ENCODE data around the gene RIPK1. TPM values are rescaled to one million over a fixed set of nuclear protein-coding genes. Genes with fewer than 3 reads are reported as not detected.
"Not testable (repeated sequence)": the region's sequence is repeated elsewhere in the genome, so short reads cannot be mapped to it uniquely, and the experiment has no call there.

The RIPK1 gene
- total RNA-seq, 1 donor from 2014 or later = 18.4 TPM

DNA sequence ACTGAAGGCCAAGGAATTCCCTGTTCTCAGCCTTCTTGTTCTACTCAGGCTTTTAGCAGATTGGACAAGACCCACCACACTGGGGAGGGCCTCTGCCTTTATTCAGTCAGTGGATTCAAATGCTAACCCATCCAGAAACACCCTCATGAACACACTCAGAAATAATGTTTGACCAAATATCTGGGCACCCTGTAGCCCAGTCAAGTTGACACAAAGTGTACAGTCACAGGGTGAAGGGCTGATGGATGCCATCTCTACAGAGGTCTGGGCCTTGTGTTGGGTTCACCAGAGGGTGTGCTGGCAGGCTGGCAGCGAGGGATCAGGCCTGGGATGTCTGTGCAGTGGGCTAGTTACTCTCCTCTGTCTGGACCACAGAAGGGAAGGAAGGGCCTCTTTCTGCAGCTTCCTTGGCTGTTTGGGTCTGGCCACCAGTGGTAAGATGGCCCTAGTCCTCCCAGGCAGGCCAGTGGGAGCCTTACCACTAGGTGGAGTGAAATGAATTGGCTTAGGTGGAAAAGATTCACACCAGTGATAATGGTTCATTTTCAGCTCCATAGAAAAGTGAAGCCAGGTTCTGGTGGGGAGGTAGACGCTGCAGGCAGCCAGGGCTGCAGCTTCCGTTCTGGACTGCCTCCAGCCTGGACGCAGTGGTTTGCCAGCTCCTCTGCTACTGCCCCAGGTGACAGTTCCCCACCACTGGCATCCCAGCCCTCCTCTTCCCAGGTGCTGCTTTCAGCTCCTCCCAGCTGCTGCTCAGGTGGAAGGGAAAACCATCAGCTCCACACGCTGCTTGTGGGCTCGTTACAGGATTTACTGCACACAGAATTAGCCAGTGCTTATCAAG lies 79.8 kb downstream of the RIPK1 start:
- Mint-ChIP-seq H3K9me3 (no peaks in the 10 kb centered on the region), H3K4me1 (no peaks in the 10 kb centered on the region), H3K27me3 (ENCODE audit: low read depth) (no peaks in the 10 kb centered on the region), H3K4me3 (no peak overlapping the region), H3K27ac (no peak overlapping the region), H3K36me3 (peaks cover 47% of the 10 kb centered on the region)
- DNase-seq (ENCODE audit: low spot score in 2 of 2, unreplicated experiment in 2 of 2) = no peak
- TF ChIP-seq, protein P1, sequence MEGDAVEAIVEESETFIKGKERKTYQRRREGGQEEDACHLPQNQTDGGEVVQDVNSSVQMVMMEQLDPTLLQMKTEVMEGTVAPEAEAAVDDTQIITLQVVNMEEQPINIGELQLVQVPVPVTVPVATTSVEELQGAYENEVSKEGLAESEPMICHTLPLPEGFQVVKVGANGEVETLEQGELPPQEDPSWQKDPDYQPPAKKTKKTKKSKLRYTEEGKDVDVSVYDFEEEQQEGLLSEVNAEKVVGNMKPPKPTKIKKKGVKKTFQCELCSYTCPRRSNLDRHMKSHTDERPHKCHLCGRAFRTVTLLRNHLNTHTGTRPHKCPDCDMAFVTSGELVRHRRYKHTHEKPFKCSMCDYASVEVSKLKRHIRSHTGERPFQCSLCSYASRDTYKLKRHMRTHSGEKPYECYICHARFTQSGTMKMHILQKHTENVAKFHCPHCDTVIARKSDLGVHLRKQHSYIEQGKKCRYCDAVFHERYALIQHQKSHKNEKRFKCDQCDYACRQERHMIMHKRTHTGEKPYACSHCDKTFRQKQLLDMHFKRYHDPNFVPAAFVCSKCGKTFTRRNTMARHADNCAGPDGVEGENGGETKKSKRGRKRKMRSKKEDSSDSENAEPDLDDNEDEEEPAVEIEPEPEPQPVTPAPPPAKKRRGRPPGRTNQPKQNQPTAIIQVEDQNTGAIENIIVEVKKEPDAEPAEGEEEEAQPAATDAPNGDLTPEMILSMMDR (IDR thresholded peaks at IDR 0.05; ENCODE audit: unreplicated experiment) = no peak

DNA sequence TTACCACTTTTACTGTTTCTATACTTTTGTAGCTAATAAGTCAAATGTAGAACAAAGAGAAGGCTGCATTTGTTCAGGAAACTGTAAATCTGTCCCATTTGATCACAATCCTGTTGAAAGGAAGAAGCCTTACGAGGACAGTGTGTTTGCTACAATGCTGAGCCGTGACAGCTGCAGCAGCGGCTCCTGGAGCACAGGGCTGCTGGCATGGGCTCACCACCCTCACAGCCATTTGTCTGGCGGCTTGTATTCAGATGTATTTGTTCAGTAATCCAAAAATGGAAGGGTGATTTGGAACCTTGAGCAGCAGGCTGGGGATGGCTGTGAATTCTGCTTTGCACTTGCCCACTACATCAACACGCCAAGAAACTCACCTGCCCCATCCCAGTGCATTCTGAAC lies 83.4 kb downstream of the RIPK1 start:
- no peak for DNase-seq (ENCODE audit: low spot score in 2 of 2, unreplicated experiment in 2 of 2)
- Mint-ChIP-seq H3K4me1 (peaks cover 9% of the 10 kb centered on the region), H3K27ac (no peak overlapping the region), H3K36me3 (peaks cover 37% of the 10 kb centered on the region), H3K4me3 (no peak overlapping the region), H3K9me3 (no peaks in the 10 kb centered on the region), H3K27me3 (ENCODE audit: low read depth) (peaks cover 3% of the 10 kb centered on the region)
- TF ChIP-seq, protein P1 (IDR thresholded peaks at IDR 0.05; ENCODE audit: unreplicated experiment) = no peak

DNA sequence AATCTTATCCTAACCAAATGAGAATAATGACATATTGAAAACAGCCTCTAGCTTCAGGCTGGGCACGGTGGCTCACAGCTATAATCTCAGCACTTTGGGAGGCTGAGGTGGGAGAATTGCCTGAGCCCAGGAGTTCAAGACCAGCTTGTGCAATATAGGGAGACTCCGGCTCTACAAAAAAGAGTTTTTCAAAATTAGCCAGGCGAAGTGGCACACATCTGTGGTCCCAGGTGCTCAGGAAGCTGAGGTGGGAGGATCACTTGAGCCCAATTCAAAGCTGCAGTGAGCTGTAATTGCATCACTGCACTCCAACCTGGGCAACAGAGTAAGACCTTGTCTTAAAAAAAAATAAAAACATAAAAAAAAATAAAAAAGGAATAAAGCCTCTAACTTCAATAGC lies 84.4 kb downstream of the RIPK1 start:
- Mint-ChIP-seq H3K4me3 (no peak overlapping the region), H3K9me3 (no peaks in the 10 kb centered on the region), H3K27me3 (ENCODE audit: low read depth) (peaks cover 5% of the 10 kb centered on the region), H3K36me3 (peaks cover 31% of the 10 kb centered on the region), H3K4me1 (peaks cover 11% of the 10 kb centered on the region), H3K27ac (no peak overlapping the region)
- TF ChIP-seq, protein P1 (IDR thresholded peaks at IDR 0.05; ENCODE audit: unreplicated experiment) = no peak
- DNase-seq (ENCODE audit: low spot score in 2 of 2, unreplicated experiment in 2 of 2) = no peak

DNA sequence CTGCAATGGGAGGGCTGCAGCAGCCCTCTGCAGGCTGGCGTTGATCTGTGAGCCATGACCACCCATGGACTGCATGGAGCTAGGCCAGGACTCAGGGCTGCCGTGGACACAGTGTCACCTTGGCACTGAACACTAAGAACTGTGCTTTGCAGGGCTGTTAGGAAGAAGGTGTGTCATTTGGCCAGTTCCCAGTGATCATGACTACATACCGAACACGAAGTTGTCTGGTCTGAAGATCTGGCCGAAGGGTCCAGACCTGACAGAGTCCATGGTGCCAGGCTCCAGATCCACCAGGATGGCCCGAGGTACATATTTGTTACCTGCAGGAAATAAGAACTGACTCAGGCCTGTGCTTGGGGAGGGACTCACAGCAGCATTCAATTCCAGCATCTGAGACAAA lies 87.1 kb downstream of the RIPK1 start:
- peaks cover 21% of the 10 kb centered on the region for H3K4me1 Mint-ChIP-seq

DNA sequence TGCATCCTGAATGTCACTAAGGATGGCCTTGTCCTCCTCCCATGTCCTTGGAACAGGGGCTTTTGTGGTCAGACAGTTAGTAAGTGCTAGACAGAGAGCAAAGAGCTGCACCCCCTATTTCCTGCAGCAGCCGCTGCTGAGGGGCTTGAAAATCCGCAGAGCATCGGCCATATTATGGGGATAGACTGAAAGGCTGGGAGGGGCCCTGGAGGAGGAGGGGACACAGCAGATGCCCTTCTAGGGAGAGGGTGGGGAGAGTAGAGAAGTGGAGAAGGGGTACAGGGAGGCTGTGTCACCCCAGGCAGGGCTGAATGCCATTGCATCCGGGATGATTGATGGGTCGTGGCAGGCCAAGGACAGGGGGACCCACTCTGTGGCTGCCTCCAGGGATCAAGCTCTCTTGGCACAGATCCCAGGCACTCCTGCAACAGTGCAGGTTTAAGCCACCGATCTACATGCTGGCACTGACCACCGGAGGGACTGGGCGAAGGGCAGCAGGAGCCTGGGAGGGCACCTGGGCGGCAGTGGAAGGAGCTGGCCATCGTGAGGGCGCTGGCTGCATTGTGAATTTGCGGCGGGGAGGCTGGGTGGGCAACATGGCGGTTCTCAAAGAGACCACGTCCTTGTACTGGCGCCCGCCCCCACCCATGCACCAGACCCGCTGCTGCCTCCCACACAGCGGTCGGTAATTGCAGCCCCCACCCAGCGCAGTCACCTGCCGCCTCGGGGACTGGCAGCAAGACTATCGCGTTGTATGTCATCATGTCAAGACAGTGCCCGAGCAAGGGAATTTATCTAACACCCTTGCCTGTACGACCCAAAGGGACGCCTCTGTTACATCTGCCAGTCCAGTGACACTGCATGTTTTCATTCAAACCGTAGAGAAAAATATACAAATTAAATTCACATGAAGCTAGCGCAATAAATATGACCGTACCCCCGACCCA lies 88.2 kb downstream of the RIPK1 start:
- Mint-ChIP-seq H3K27ac (peak overlapping the region; percentile 54), H3K4me3 (peak overlapping the region; percentile 81), H3K36me3 (peaks cover 10% of the 10 kb centered on the region), H3K4me1 (peaks cover 21% of the 10 kb centered on the region), H3K27me3 (ENCODE audit: low read depth) (peaks cover 35% of the 10 kb centered on the region)
- DNase-seq (ENCODE audit: low spot score in 2 of 2, unreplicated experiment in 2 of 2) = peak in 1 of 2 experiments; percentile 40
- H3K9me3 Mint-ChIP-seq = not testable (repeated sequence)

More for the DNA sequence above, 87.1 kb downstream of the RIPK1 start:
- H3K27me3 Mint-ChIP-seq (ENCODE audit: low read depth) = peaks cover 25% of the 10 kb centered on the region
- DNase-seq (ENCODE audit: low spot score in 2 of 2, unreplicated experiment in 2 of 2); H3K27ac Mint-ChIP-seq; H3K9me3 Mint-ChIP-seq: not testable (repeated sequence)
- peaks cover 15% of the 10 kb centered on the region for H3K36me3 Mint-ChIP-seq
- H3K4me3 Mint-ChIP-seq = peak overlapping the region; percentile 81

DNA sequence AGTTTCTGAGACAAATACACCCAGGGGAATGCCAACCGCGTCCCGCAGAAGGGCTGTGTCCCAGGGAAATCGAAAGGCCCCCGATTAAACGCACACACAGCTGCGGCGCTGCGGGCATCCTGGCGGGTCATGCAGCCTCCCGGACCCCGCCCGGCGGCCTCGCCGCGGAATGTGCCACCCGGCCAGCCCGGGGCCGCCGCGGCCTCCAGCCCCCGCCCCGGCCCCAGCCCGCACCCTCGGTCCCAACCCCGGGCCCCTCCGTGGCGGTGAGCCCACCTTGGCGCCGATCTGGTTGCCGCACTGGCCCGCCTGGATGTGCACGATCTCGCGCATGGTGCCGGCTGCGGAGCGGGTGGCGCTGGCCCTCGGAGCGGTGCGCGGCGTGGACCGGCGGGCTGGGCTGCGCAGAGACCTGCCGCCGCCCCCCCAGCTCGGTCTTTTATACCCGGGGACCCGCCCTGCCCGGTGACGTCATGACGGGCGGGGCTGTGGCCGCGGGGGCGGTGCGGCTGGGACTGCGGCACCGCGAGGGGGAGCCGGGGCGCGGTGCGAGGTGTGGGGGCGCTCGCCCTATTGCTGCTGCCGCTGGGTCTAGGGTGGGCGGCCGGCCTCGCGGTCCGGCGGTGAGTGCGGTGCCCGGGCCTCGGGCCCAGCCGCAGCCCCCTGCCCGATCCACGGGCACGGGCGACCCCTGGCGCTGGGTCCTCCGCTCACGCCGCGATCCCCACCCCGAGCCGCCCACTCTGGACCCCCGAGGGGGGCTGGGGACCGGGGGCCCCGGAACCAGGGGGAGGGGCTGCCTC lies 89.0 kb downstream of the RIPK1 start, which contains the start of gene TUBB2A:
Gene TUBB2A, minus strand, starts transcription at position 414 of the 803 bp plus-strand sequence. Its CDS starts 81 bp downstream, at position 333.
- Mint-ChIP-seq H3K4me3 (peak within 1 kb of the TSS; percentile 81), H3K27ac (peak within 1 kb of the TSS; percentile 54), H3K9me3 (no peaks in the 10 kb centered on the region), H3K27me3 (ENCODE audit: low read depth) (peaks cover 42% of the 10 kb centered on the region), H3K4me1 (peaks cover 21% of the 10 kb centered on the region), H3K36me3 (peaks cover 7% of the 10 kb centered on the region)
- DNase-seq (ENCODE audit: low spot score in 2 of 2, unreplicated experiment in 2 of 2) = peak; percentile 76 to 87
- TF ChIP-seq, protein P1 (IDR thresholded peaks at IDR 0.05; ENCODE audit: unreplicated experiment) = no peak
